HG03139 (cell line): ENCODE results near the gene CASP7.

Experiments
- ATAC-seq: cut with Tn5 transposase; IDR thresholded peaks from one replicate; pipeline ENCODE4 v1.9.1; 2021; ENCODE audit not compliant: unreplicated experiment

CASP7 gene

DNA sequence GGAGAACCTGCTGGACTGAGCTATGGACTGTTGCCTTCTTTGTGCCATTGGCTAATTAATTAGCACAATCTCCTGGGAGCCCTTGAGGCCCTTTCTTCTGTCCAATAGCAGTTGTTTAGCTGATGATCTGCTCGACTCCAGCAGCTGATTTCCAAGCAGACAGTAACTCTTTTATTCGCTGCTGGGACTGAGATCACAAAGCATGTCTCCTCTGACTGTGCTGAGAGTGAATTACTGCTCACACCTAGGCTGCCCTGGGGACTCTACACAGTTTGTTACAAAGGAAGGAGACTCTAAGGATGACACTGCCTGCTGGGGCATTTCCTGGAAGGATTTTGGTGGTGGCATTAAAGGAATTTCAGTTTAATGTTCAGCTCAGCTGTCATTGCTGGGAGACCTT, 31.4 kb downstream of the CASP7 start:
- no peak for ATAC-seq

DNA sequence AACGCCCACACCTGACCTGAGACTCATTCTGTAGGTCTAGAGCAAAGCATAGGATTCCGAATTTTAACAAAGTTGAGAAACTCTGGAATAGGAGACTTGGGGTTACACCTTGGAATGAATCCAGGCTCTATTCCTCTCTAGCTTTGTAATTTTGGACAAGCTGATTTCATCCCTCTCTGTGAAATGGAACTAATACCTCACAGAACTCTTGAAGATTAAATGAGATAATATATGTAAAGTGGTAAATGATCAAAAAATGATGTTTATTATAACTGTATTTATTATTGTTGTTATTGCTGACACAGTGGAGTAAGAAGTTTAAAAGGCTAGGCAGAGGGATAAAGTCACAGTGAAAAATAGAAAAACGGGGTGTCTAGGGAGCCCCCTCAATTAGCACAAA, 32.3 kb downstream of the CASP7 start:
- ATAC-seq: no peak

DNA sequence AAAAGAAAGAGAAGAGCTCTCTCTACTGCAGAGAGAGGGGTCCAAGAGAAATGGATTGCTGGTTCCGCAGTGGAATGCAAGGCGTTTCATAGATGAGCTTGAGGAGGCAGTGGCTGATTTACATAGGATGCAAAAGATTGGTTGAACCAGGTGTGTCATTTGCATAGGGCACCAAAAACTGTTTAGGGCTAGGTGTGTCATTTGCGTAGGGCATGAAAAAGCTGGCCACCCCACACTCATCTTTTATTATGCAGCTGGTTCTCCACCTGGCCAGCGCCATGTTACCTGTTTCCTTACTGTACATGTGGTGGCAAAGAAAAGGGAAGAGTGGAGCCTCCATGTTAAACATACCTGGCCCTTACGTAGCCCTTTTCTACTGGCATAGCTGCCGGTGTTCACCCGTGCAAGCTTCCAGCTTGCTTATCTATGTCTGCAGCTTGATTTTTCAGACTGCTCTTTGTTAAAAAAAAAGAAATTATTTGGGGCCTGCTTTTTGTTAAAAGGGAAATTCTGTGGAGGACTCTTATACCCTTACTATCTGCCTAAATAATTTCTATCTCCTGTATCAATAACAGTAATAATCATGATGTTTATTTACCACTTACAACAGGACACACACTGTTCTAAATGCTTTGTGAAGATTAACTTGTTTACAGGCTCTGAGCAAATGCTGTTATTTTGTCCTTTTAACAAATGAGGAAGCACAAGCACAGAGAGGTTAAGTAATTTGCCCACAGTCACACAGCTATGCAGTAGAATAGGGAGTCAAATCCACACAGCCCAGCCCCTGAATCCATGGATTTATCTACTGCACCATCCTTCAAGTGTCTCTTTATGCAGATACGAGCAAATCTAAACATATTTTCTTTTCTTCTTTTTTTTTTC, 33.3 kb downstream of the CASP7 start:
- ATAC-seq: no peak

DNA sequence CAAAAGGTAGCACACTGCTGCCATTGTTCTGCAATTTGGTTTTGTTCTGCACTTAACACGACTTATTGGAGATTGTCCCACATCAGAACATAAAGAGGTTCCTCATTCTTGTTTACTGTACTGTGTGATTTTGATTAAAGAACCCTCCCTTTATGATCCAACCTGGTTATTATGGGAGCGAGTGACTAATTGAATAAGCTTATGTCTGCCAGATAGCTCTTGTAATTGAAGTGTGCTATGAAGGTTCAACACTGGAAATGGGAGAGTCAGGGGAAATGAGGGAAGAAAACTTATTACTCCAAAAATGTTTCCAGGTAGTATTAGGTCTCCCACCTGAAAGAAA, 33.9 kb downstream of the CASP7 start:
- ATAC-seq: no peak

DNA sequence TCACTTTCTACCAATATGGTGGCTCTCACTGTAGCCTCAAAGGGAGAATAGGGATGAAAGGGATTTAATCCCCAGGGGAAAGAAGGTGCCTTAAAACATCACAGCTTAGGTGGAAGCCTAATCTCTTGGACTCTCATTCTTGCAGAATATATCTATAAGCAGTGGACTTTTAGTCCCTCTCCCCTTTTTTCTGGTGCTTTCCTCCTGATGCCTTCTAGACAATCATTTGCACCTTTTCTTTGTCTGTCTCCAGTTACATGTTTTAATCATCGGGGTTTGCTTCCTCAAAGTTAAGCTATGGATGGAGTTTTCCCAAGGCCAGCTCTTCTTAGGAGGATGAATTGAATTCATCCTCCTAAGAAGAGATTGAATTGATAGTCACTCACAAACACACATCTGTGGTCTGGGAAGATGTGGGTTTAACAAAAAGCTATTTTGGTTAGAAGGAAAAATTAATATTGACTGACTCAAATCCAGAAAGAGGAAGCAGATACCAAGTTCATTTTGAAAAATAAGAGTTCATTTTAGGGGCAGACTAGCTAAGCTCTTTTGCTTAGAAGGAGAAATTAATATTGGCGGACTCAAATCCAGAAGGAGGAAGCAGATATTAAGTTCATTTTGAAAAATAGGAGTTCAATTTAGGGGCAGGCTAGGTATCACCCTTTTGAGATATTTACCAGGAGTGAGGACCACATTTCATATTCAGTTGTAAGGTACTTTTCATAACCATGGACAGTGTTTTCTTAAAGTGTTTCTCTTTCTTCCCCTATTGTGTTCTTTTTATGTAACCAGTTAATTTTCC, 36.6 kb downstream of the CASP7 start:
- no peak for ATAC-seq

DNA sequence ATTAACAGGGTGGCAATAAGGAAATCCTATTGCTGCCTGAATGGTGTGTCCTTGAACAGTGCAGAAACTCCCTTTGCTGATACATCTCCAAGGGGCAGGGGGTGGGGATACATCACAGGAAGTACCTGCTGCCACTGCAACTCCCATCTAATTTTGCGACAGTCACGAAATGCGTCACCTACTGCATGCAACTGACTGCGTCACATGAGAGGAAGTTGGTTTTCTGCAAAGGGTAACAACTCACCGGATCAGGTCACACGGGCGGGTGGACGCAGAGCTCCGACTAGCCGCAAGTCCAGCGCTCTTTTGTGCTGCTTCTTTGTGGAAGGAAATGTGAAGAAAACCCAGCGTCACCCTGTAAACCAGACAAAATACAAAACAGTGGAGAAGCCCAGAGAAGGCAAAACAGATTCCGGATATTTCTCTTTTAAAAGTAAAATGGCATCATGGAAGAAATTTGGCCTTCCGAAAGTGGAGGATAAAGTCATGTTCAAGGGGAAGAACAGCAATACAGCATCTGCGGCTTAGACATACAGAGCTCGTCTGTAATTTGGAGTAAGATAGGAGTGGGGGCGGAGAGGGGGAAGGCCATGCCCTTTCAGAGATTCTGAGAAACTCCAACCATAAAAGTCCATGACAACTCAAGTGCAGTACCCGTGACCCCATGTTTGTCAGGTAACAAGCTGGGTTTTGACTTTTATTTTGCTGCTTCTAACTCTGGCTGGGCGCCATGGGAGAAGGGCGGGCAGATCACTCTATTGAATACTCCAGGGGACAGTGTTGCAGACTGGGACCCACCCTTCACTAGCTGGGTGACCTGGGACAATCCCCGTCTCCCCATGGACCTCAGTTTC, 39.5 kb downstream of the CASP7 start:
- no peak for ATAC-seq

DNA sequence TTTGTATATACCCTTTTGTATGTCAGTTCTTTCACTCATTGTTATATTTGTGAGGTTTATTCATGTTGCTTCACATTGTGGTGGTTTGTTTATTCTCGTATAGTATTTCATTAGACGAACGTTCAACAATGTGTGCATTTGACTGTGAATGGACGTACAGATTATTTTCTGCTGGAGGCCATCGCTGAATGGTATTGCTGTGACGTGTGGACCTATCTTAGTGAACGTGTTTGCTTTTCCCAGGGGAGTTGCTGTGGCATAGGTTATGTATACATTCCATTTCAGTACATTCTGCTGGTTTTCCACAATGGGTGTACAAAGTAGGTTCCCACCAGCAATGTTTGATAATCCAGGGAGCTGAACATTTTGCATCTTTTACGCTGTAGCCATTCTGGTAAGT, 40.7 kb downstream of the CASP7 start:
- no peak for ATAC-seq

DNA sequence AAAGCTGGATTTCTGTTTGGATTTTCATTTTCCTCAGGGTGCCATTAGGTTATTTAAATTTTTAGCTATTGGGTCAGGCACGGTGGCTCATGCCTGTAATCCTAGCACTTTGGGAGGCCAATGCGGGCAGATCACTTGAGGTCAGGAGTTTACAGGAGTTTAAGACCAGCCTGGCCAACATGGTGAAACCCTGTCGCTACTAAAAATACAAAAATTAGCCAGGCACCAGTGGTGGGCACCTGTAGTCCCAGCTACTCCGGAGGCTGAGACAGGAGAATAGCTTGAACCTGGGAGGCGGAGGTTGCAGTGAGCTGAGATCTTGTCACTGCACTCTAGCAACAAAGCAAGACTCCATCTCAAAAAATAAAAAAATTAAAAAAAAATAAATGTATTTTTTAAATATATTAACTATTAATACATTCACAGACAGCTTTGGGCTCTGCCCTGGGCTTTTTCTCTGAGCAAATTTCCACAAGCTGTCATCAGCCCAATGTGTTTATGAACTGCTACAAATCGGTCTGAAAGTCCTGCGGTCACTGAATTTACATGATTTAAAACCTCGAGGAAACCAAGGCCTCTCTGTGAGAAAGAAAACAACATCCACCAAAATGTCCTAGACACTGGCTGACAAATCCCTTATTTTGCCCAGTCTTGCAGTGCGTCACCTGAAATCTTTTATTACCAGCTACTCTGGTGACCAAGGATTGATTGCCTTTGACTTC, 52.6 kb downstream of the CASP7 start:
- ATAC-seq: no peak

DNA sequence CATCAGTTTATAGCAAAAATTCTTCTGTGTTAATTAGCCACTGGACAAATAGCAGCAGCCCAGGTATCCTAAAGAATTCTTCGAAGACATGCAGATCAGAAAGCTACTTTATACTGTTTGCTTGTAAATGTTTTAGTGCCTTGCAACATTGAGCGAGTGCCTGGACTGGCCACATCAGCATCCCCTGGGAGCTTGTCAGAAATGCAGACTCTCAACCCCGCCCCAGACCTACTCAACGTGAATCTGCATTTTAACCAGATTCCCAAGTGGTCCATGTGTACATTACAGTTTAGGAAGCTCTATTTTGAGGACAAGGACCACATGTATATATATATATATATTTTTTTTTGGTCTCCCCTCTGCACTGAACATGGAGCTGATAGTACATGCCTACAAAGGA, 53.3 kb downstream of the CASP7 start:
- ATAC-seq: no peak

DNA sequence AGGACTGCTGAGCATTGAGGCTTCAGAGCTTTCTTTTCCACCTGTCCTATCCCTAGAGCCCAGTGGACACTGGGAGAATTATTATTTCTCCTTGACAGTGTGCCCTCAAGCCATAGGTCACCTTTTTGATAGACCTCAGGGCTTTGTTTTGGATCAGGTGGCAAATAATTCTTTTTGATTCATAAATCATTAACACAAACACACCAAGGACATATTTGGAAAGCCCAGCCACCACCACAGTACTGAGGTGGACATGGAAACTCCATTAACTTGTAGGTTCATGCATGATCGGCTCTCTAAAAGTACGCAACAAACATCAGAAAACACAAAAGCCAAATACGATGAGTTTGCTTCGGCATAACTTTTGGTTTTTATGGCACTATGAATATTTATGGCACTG, 53.9 kb downstream of the CASP7 start:
- ATAC-seq: no peak

DNA sequence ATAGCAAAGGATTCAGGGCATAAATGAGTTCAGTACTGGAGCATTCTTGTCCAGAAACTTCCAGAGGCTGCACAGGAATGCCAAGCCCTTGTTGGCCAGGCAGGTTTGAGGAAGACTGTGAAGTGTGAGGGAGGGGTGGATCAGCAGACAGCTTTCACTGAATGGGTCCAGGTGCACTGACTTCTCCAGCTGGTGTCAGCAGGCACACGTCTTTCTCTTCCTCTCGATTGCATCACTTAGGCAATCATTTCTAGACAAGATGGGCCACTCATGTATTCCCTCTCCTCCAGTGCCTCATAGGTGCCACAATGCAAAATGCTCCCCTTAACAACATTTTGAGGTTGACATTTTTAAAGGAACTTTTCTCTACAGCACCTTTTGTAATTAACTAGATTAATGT, 56.2 kb downstream of the CASP7 start:
- peak; percentile 89 for ATAC-seq

DNA sequence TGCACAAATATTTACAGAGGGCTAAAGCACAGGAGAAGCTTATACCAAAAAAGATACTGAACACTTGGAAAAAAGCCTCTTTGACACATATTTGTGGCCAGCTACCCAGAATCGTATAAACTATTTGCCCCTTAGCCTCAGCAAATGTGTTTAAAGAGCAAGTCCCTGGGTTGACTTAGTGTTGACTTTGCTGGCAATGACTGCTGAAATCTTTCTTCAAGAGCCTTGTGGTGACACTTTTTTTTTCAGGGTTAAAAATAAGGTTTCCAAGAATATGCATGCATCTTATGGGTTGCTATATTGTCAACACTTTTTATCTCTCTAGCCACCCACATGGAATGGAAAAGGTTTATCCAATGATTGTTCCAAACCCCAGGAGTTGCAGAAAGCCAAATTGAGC, 56.9 kb downstream of the CASP7 start:
- no peak for ATAC-seq

DNA sequence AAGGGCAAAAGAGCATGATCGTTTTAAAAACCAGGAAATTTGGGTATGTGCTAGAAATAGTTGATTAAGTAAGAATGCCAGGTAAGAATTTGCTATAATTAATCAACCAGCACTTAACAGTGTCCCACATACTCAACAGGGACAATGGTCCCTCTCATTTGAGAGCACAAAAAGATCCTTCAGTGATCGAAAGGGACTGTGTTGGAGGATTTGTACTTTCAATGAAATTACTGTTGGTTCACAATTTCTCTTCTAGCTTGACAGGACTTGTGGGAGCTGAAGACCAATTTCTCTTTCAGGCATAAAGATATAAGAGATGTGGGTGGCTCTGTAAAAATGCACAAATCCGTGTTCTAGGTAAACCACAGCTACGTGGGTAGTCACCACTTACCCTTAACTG, 59.3 kb downstream of the CASP7 start:
- ATAC-seq: no peak

DNA sequence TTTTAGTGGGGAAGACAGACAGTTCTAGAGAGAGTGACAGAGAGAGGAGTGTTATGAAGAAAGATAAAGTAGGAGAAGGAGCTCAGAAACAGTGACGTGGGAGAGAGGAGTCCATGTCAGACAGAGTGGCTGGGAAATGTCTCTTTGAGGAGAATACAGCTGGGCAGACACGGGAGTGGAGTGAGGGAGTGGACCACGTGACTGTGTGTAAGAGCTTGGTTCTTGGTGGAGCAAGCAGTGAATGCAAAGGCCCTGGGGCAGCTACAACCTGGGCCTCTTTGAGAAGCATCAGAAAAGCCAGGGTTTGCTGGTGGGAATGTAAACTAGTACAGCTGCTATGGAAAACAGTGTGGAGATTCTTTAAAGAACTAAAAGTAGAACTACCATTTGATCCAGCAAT, 59.9 kb downstream of the CASP7 start:
- ATAC-seq: no peak

DNA sequence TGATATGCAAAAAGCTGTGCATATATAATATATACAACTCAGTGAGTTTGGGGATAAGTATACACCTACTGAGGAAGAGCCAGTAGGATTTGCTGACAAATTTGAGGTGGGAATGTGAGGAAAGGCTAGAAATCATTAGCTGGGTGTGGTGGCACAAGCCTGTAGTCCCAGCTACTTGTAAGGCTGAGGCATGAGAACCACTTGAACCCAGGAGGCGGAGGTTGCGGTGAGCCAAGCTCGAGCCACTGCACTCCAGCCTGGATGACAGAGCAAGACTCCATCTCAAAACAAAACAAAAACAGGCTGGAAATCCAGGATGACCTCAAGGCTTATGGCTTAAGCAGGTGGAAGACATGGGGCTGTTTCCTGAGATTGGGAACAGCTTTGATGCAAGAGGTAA, 61.1 kb downstream of the CASP7 start:
- no peak for ATAC-seq

DNA sequence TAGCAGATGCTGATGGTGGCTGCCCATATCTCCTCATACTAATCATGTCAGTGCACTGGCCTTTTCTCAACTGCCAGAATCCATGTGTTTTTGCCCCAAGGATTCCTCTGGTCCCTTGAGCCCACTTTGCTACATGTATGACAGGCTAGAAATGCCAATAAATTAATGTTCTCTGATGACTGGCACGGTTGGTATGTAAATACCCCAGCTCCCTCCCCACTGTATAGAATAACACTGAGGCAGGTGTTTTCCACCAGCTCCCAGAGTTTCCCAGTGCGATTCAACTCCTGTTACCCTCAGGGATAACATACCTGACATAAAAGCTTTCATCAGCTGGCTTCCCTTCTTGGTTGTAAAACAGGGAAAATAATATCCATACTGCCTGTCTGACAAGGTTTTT, 62.8 kb downstream of the CASP7 start:
- ATAC-seq: no peak

DNA sequence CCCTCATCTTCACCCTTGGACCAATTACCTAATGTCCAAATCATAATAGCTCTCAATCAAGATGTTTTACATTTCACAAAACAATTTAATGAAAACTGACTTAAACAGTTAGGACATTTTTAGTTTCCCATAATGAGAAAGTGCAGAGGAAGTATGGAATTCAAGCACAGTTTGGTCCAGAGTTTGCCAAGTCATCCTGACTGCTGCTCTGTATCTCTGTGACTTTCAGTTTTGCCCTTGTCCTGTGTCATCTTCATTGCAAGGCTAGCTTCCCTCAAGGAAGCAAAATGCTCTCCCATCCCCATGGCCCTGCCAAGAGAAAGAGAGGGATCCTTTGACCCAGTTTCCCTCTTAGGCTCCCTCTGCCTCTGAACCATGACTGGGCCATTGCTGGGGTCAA, 63.9 kb downstream of the CASP7 start:
- ATAC-seq: no peak

DNA sequence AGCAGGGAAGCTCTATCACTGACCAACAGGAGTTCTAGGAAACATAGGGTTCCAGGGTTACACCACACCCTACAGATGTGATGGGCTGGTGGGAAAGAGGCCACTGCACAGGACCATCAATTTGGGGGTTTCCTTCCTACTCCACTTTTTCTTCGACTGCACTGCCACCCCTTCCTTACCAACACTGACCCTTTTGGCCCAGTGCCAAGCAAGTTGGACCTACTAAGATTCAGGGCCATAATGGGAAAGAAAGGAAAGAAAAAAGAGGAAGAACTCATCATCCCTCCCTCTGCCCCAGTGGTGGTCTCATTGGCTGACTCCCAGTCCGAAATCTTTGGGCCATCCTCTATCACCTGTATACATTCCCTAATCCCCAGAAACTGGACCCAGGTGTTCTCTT, 65.7 kb downstream of the CASP7 start:
- no peak for ATAC-seq

DNA sequence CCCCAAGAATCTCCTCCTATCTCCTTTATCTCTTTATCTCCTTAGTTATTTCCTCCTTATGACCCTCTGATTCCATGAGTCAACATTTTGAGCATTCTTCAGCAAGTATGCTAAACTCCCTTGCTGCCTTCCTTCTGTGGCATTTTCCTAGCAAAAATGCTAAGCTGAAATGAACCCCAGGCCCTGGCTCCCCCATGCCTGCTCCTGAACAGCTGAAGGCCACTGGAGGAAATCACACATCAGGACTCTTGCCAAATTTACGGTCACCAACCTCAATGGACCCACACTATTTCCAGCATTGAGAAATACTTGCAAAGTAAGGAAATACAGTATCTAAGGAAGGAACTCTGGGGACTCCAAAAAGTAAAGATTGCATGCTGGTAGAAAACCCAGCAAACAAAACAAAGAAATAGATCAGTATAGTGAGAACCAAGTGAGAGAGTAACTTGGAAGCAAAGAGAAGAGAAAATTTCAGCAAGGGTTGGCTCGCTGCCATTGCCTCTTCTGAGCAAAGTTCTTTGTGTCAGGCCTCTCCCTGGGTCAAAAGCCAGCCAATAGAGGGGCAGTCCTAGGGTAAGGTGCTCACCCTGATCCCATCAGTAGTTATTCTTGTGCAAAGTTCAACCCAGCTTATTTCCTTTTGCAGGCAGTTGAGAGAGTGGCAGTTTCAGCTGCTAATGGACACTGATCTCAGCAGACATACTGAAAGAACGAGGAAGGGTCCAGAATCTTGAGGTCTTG, 66.7 kb downstream of the CASP7 start:
- ATAC-seq: no peak

DNA sequence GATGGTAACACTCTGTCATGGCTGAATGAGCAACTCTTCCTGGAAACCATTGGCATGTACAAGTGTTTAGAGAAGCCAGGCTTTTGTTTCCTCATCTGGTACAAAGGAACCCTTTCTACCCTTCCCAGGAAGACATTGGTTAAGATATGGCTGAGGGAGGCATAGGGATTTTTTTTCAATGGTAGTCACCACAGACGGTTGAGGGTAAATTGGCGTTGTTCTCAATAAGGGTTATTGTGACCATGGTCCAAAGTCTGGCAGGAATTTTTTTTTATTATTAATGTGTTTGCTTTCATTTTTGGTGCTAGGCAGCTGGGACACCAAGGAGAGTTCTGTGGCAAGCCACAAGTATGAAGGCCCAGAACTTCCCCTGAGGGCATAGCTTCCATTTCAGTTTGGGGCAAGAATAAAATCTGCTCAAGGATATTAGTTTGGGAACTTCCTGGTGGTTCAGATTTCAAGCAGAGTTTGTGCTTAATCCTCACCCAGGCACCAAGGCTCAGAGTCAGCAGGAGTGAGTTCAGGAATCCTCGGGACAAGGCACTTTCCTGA, 71.5 kb downstream of the CASP7 start, which contains the start of gene PLEKHS1:
Gene PLEKHS1, plus strand, starts transcription at position 502 of the 552 bp plus-strand sequence. CDS start 3,596 bp downstream, outside the sequence.
- ATAC-seq: no peak
